Karpas-422 (cell line): ENCODE data around the gene ATP6V0A1. TPM values are rescaled to one million over a fixed set of nuclear protein-coding genes. Genes with fewer than 3 reads are reported as not detected.
"Not testable (repeated sequence)": the region's sequence is repeated elsewhere in the genome, so short reads cannot be mapped to it uniquely, and the experiment has no call there.

Source experiments
- DNase-seq: peaks from one replicate; pipeline ENCODE4 v3.0.0-alpha.2; 2015
- H2AFZ ChIP-seq: fragments of 200-600 bp; sonication (generic); 2 replicates; pipeline ENCODE4 v1.6.1; 2014; ENCODE audit warnings: antibody characterized with exemption, low read length, mixed read lengths
- H3K27ac ChIP-seq: fragments of 200-600 bp; sonication (generic); 2 replicates; pipeline ENCODE4 v1.5.1; 2014; ENCODE audit warnings: mild to moderate bottlenecking, low read length, moderate library complexity
- H3K27me3 ChIP-seq: fragments of 200-600 bp; sonication (generic); 2 replicates; pipeline ENCODE4 v1.6.1; 2014; ENCODE audit warnings: low read length, mixed read lengths
- H3K36me3 ChIP-seq: fragments of 200-600 bp; sonication (generic); 2 replicates; pipeline ENCODE4 v1.6.1; 2014; ENCODE audit warnings: low read length, mixed read lengths; ENCODE audit not compliant: insufficient read depth
- H3K4me1 ChIP-seq: fragments of 200-600 bp; sonication (generic); 2 replicates; pipeline ENCODE4 v1.6.1; 2014; ENCODE audit warnings: mild to moderate bottlenecking, low read length, mixed read lengths
- H3K4me2 ChIP-seq: fragments of 200-600 bp; sonication (generic); 2 replicates; pipeline ENCODE4 v1.6.1; 2014; ENCODE audit warnings: low read length, low read depth, mild to moderate bottlenecking; ENCODE audit not compliant: poor library complexity, severe bottlenecking
- H3K4me3 ChIP-seq: fragments of 200-600 bp; sonication (generic); 2 replicates; pipeline ENCODE4 v1.5.1; 2014; ENCODE audit warnings: mild to moderate bottlenecking, antibody characterized with exemption, low read length, mixed read lengths
- H3K79me2 ChIP-seq: fragments of 200-600 bp; sonication (generic); 2 replicates; pipeline ENCODE4 v1.6.1; 2014; ENCODE audit warnings: mild to moderate bottlenecking, low read length, mixed read lengths
- H3K9ac ChIP-seq: fragments of 200-600 bp; sonication (generic); 2 replicates; pipeline ENCODE4 v1.6.0; 2014; ENCODE audit warnings: low read length
- H3K9me2 ChIP-seq: fragments of 200-600 bp; sonication (generic), shearing (Covaris generic); replicated peaks from 2 replicates; pipeline ENCODE4 v1.6.0; 2014; ENCODE audit warnings: mild to moderate bottlenecking, low read length, moderate library complexity; ENCODE audit not compliant: insufficient read depth
- H3K9me3 ChIP-seq: fragments of 300-700, 200-600 bp; sonication (generic); 2 replicates; pipeline ENCODE4 v1.6.1; 2014; ENCODE audit warnings: low read length, mixed read lengths
- H4K20me1 ChIP-seq: fragments of 200-600 bp; sonication (generic); 2 replicates; pipeline ENCODE4 v1.6.1; 2014; ENCODE audit warnings: mild to moderate bottlenecking, antibody characterized with exemption, low read length, low read depth; ENCODE audit not compliant: insufficient read depth
- total RNA-seq: library from RNA; depleted of rRNA; stranded (reverse); fragments of >200 nt; shearing (Covaris generic); gene quantifications from 2 replicates; pipeline ENCODE4 v1.2.3, GENCODE V29; 2014; ENCODE audit warnings: low replicate concordance

ATP6V0A1 gene
- total RNA-seq, 1 experiment from 2014 or later = 59.9 TPM

GRCh38 chr17:42547698-42548069, 89.0 kb downstream of the ATP6V0A1 start:
- H2AFZ ChIP-seq = no peak overlapping the region
- H3K9me3 ChIP-seq = no peaks in the 10 kb centered on the region
- DNase-seq = no peak
- no peaks in the 10 kb centered on the region for H4K20me1 ChIP-seq
- H3K4me1 ChIP-seq = peaks cover 15% of the 10 kb centered on the region
- H3K79me2 ChIP-seq = no peaks in the 10 kb centered on the region
- no peaks in the 10 kb centered on the region for H3K36me3 ChIP-seq
- H3K9ac ChIP-seq = peak overlapping the region; percentile 73
- no peak overlapping the region for H3K27ac ChIP-seq
- no peaks in the 10 kb centered on the region for H3K27me3 ChIP-seq
- H3K4me2 ChIP-seq = peak overlapping the region; percentile 85
- peak overlapping the region; percentile 68; the same call in 1 of the 2 replicates for H3K4me3 ChIP-seq
- no peaks in the 10 kb centered on the region for H3K9me2 ChIP-seq

- peak overlapping the region; percentile 68 for H3K4me3 ChIP-seq
- no peaks in the 10 kb centered on the region for H3K9me2 ChIP-seq
- peak overlapping the region; percentile 49; the same call in 1 of the 2 replicates for H2AFZ ChIP-seq
- H3K27ac ChIP-seq = no peak overlapping the region
- peak overlapping the region; percentile 73 for H3K9ac ChIP-seq
- H3K79me2 ChIP-seq = no peaks in the 10 kb centered on the region
- H3K4me2 ChIP-seq = peak overlapping the region; percentile 85
- DNase-seq = peak; percentile 96
- no peaks in the 10 kb centered on the region for H4K20me1 ChIP-seq
- no peaks in the 10 kb centered on the region for H3K9me3 ChIP-seq
- H3K36me3 ChIP-seq = no peaks in the 10 kb centered on the region
- H3K27me3 ChIP-seq = no peaks in the 10 kb centered on the region
- peaks cover 15% of the 10 kb centered on the region for H3K4me1 ChIP-seq
Observed at GRCh38 chr17:42548070-42548837, 89.6 kb downstream of the ATP6V0A1 start.

- Histone ChIP-seq H3K27ac (no peak overlapping the region), H3K4me2 (peak overlapping the region; percentile 85), H3K4me1 (peaks cover 23% of the 10 kb centered on the region), H3K36me3 (no peaks in the 10 kb centered on the region), H3K4me3 (peak overlapping the region; percentile 68), H3K9me3 (no peaks in the 10 kb centered on the region), H2AFZ (no peak overlapping the region; the same call in 1 of the 2 replicates), H3K9ac (peak overlapping the region; percentile 73), H4K20me1 (no peaks in the 10 kb centered on the region), H3K27me3 (no peaks in the 10 kb centered on the region), H3K79me2 (0 out of 2 replicates have a peak, but pooled peaks cover under 1% of the 10 kb centered on the region), H3K9me2 (no peaks in the 10 kb centered on the region)
- DNase-seq = no peak
Observed at GRCh38 chr17:42548993-42549755, 90.5 kb downstream of the ATP6V0A1 start.

GRCh38 chr17:42552736-42553135, 94.1 kb downstream of the ATP6V0A1 start, which contains the start of gene HSD17B1:
Gene HSD17B1 (plus strand): TSS chr17:42552923. CDS start chr17:42552934, 11 bp downstream.
- Histone ChIP-seq H3K4me2 (peak within 1 kb of the TSS; percentile 89), H3K4me1 (peaks cover 36% of the 10 kb centered on the region), H3K4me3 (peak within 1 kb of the TSS; percentile 83), H3K9ac (peak within 1 kb of the TSS; percentile 89)
- not testable (repeated sequence) for DNase-seq, H3K36me3 ChIP-seq, H3K9me3 ChIP-seq, H3K79me2 ChIP-seq, H3K27me3 ChIP-seq, H3K27ac ChIP-seq, H3K9me2 ChIP-seq, H2AFZ ChIP-seq, H4K20me1 ChIP-seq

GRCh38 chr17:42553161-42553818, 94.6 kb downstream of the ATP6V0A1 start:
- no peak overlapping the region for H3K9ac ChIP-seq
- no peaks in the 10 kb centered on the region for H4K20me1 ChIP-seq
- DNase-seq = no peak
- H3K79me2 ChIP-seq = peaks cover 7% of the 10 kb centered on the region
- H3K9me3 ChIP-seq = no peaks in the 10 kb centered on the region
- H3K27ac ChIP-seq = no peak overlapping the region
- H3K4me1 ChIP-seq = peaks cover 32% of the 10 kb centered on the region
- H3K36me3 ChIP-seq = no peaks in the 10 kb centered on the region
- H3K4me2 ChIP-seq = peak overlapping the region; percentile 89
- no peaks in the 10 kb centered on the region for H3K27me3 ChIP-seq
- H3K9me2 ChIP-seq = no peaks in the 10 kb centered on the region
- peak overlapping the region; percentile 83; the same call in 1 of the 2 replicates for H3K4me3 ChIP-seq
- H2AFZ ChIP-seq = no peak overlapping the region

- Histone ChIP-seq H3K4me1 (peaks cover 27% of the 10 kb centered on the region), H3K36me3 (no peaks in the 10 kb centered on the region), H3K4me2 (peak overlapping the region; percentile 89), H3K4me3 (peak overlapping the region; percentile 83), H3K9me3 (no peaks in the 10 kb centered on the region), H3K27ac (no peak overlapping the region), H3K9ac (peak overlapping the region; percentile 89), H3K9me2 (no peaks in the 10 kb centered on the region), H3K79me2 (peaks cover 7% of the 10 kb centered on the region), H2AFZ (no peak overlapping the region), H4K20me1 (no peaks in the 10 kb centered on the region), H3K27me3 (no peaks in the 10 kb centered on the region)
- DNase-seq = no peak
Observed at GRCh38 chr17:42553866-42554249, 95.2 kb downstream of the ATP6V0A1 start.

- Histone ChIP-seq H3K36me3 (no peaks in the 10 kb centered on the region), H3K4me1 (peaks cover 22% of the 10 kb centered on the region), H3K4me3 (peak overlapping the region; percentile 83), H4K20me1 (no peaks in the 10 kb centered on the region), H3K9ac (peak overlapping the region; percentile 89), H2AFZ (peak overlapping the region; percentile 81), H3K9me3 (no peaks in the 10 kb centered on the region), H3K9me2 (no peaks in the 10 kb centered on the region), H3K79me2 (peaks cover 7% of the 10 kb centered on the region), H3K27ac (peak overlapping the region; percentile 66), H3K27me3 (no peaks in the 10 kb centered on the region), H3K4me2 (peak overlapping the region; percentile 89)
- peak; percentile 96 for DNase-seq
Observed at GRCh38 chr17:42554250-42555121, 95.8 kb downstream of the ATP6V0A1 start.
